Left ventricle myocardium inferior (tissue), 1 donor: Measurements from ENCODE around the gene SLC2A8. TPM values are rescaled to one million over a fixed set of nuclear protein-coding genes. Genes with fewer than 3 reads are reported as not detected.

Experiments used
- DNase-seq: peaks from one replicate; pipeline ENCODE4 v3.0.0-alpha.2; 2020
- H3K27ac ChIP-seq: fragments of 200-600 bp; replicated peaks from 2 replicates; pipeline ENCODE4 v1.8.0; 2021
- H3K27me3 ChIP-seq: fragments of 200-600 bp; 2 replicates; pipeline ENCODE4 v1.8.0; 2021; ENCODE audit warnings: low read depth
- H3K36me3 ChIP-seq: fragments of 200-600 bp; 2 replicates; pipeline ENCODE4 v1.8.0; 2021
- H3K4me1 ChIP-seq: fragments of 200-600 bp; 2 replicates; pipeline ENCODE4 v1.8.0; 2021
- H3K4me3 ChIP-seq: fragments of 200-600 bp; 2 replicates; pipeline ENCODE4 v1.8.0; 2021; ENCODE audit warnings: mild to moderate bottlenecking, moderate library complexity
- H3K9me3 ChIP-seq: fragments of 200-600 bp; replicated peaks from 2 replicates; pipeline ENCODE4 v1.8.0; 2021
- intact Hi-C: fragments of 100-400 bp; cut with micrococcal nuclease; formaldehyde crosslinking; loops from one replicate; pipeline ENCODE4 v1.11.0; 2022
- total RNA-seq: library from RNA; stranded (reverse); fragmentation: NEBNext Ultra II Directional; extraction: Animal tissue kit (Norgen Biotek cat#: 25700); gene quantifications from one replicate; pipeline ENCODE4 v1.2.1, GENCODE V29; 2021
- TF ChIP-seq, protein P1 (sequence below): fragments of 200-600 bp; IDR thresholded peaks from 2 replicates; pipeline ENCODE4 v1.8.0; 2021; ENCODE audit warnings: antibody characterized with exemption, mild to moderate bottlenecking, borderline replicate concordance
- donor health status: DM: no; HTN: yes; CAD: no; lungs with severe emphysema.

SLC2A8 gene
- total RNA-seq, 1 donor from 2014 or later: 16.1 TPM

DNA sequence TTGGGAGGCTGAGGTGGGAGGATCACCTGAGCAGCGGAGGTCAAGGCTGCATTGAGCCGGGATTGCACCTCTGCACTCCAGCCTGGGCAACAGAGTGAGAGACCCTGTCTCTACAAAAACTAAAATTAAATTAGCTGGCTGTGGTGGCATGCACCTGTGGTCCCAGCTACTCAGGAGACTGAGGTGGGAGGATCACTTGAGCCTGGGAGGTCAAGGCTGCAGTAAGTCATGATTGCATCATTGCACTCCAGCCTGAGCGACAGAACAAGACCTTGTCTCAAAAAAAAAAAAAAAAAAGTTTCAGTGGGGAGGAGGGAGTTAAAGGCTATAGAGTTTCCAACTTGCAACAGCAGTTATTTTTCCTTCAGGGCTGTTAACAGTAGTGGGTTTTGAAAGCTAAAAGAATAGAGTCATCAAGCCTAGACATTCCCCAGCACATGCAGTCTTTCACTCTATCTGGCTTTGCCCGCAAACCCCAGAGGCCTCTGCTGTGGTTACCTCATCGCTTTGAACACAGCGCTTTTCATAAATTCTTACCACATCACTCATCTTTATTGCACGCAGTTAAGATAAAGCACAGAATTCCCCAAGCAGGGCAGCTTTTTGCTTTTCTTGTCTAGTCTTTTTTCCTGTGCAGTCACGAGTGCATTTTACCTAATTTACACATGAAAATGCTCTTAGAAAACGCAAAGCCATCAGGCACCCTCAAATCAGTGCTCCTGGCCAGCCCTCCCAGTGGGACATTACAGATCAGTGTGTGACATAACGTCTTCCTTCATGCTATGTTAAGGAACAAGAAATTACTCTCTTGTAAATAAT, 8.7 kb upstream of the SLC2A8 start:
- peak; percentile 39 for DNase-seq
- H3K36me3 ChIP-seq: peaks cover 14% of the 10 kb centered on the region
- H3K9me3 ChIP-seq: no peaks in the 10 kb centered on the region
- H3K4me1 ChIP-seq: peaks cover 3% of the 10 kb centered on the region
- intact Hi-C loops: no loop called here
- TF ChIP-seq, protein P1, sequence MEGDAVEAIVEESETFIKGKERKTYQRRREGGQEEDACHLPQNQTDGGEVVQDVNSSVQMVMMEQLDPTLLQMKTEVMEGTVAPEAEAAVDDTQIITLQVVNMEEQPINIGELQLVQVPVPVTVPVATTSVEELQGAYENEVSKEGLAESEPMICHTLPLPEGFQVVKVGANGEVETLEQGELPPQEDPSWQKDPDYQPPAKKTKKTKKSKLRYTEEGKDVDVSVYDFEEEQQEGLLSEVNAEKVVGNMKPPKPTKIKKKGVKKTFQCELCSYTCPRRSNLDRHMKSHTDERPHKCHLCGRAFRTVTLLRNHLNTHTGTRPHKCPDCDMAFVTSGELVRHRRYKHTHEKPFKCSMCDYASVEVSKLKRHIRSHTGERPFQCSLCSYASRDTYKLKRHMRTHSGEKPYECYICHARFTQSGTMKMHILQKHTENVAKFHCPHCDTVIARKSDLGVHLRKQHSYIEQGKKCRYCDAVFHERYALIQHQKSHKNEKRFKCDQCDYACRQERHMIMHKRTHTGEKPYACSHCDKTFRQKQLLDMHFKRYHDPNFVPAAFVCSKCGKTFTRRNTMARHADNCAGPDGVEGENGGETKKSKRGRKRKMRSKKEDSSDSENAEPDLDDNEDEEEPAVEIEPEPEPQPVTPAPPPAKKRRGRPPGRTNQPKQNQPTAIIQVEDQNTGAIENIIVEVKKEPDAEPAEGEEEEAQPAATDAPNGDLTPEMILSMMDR: no peak
- no peak overlapping the region for H3K27ac ChIP-seq
- H3K4me3 ChIP-seq: no peak overlapping the region
- no peaks in the 10 kb centered on the region for H3K27me3 ChIP-seq

DNA sequence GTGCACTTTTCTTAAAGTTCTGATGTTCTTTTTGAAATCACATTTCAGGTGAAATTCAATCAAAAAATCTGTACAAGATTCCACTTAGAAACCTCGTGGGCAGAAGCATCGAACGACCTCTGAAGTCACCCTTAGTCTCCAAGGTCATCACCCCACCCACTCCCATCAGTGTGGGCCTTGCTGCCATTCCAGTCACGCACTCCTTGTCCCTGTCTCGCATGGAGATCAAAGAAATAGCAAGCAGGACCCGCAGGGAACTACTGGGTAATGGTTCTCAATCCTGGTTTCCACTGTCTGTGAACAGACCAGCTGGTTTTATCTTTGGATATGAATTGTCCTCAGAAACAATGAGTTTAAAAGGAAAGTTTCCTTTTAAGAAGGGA, 8.1 kb upstream of the SLC2A8 start:
- DNase-seq: no peak
- Histone ChIP-seq H3K4me1 (peaks cover 3% of the 10 kb centered on the region), H3K9me3 (no peaks in the 10 kb centered on the region), H3K27me3 (no peaks in the 10 kb centered on the region), H3K36me3 (peaks cover 14% of the 10 kb centered on the region), H3K27ac (no peak overlapping the region), H3K4me3 (no peak overlapping the region)
- TF ChIP-seq, protein P1: no peak
- intact Hi-C loops: no loop called here

- Histone ChIP-seq H3K9me3 (no peaks in the 10 kb centered on the region), H3K36me3 (peaks cover 14% of the 10 kb centered on the region), H3K4me3 (no peak overlapping the region), H3K4me1 (peaks cover 3% of the 10 kb centered on the region), H3K27ac (no peak overlapping the region), H3K27me3 (no peaks in the 10 kb centered on the region)
- no peak for DNase-seq
- intact Hi-C loops: no loop called here
- TF ChIP-seq, protein P1: no peak
These were observed 7.4 kb upstream of the SLC2A8 start for GRCh38 chr9:127389381-127390247.

- no peak overlapping the region for H3K4me3 ChIP-seq
- no peaks in the 10 kb centered on the region for H3K27me3 ChIP-seq
- no peak for DNase-seq
- TF ChIP-seq, protein P1: no peak
- H3K9me3 ChIP-seq: no peaks in the 10 kb centered on the region
- H3K27ac ChIP-seq: no peak overlapping the region
- H3K4me1 ChIP-seq: peaks cover 3% of the 10 kb centered on the region
- intact Hi-C loops: no loop called here
- peaks cover 14% of the 10 kb centered on the region for H3K36me3 ChIP-seq
These were observed 6.8 kb upstream of the SLC2A8 start for GRCh38 chr9:127390248-127390545.

DNA sequence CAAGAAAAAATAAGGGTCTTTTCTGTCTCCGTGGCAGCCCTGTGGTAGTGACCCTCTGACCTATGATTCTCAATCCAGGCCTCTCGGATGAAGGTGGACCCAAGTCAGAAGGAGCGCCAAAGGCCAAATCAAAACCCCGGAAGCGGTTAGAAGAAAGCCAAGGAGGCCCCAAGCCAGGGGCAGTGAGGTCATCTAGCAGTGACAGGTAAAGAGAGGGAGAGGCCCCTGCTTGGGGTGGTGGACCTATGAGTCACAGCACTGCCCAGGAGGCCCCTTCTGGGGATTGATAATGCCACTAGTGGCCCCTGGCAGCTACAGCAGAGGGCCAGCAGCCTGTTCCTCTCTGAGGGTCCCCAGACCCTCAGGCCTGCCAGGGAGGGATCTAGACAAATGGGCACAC, 6.4 kb upstream of the SLC2A8 start:
- peaks cover 14% of the 10 kb centered on the region for H3K36me3 ChIP-seq
- no peak overlapping the region for H3K4me3 ChIP-seq
- intact Hi-C loops: no loop called here
- H3K27ac ChIP-seq: no peak overlapping the region
- DNase-seq: no peak
- TF ChIP-seq, protein P1: no peak
- H3K4me1 ChIP-seq: peaks cover 3% of the 10 kb centered on the region
- no peaks in the 10 kb centered on the region for H3K27me3 ChIP-seq
- no peaks in the 10 kb centered on the region for H3K9me3 ChIP-seq
